SK-N-SH (cell line): ENCODE data around the gene BTF3. TPM values are rescaled to one million over a fixed set of nuclear protein-coding genes. Genes with fewer than 3 reads are reported as not detected.

Source experiments
- CTCF ChIA-PET: fragments of 300-600, 350-600 bp; formaldehyde crosslinking; extraction: SDS; loops from one replicate; lab custom pipeline; 2021; lab: Yijun Ruan, JAX
- POLR2A ChIA-PET: fragments of 350-600 bp; sonication (Branson Sonifier 250); formaldehyde crosslinking; extraction: SDS; loops from one replicate; lab custom pipeline; 2020; ENCODE audit warnings: antibody characterized with exemption, inconsistent platforms; lab: Yijun Ruan, JAX
- DNase-seq: peaks from one replicate; pipeline ENCODE4 v3.0.0; 2012
- H2AFZ ChIP-seq: fragments of 200-600 bp; sonication (generic); 2 replicates; pipeline ENCODE4 v1.8.1; 2016; ENCODE audit warnings: antibody characterized with exemption, mild to moderate bottlenecking, low read depth
- H3F3A ChIP-seq: fragments of 200-600 bp; sonication (generic); replicated peaks from 2 replicates; pipeline ENCODE3; 2016; ENCODE audit warnings: antibody characterized with exemption, mild to moderate bottlenecking; ENCODE audit not compliant: insufficient read depth
- H3K27ac ChIP-seq, 2 experiments: fragments of 200-500 bp in 1 of 2; fragments of 200-600 bp in 1 of 2; sonication (Bioruptor generic) in 1 of 2; sonication (generic), shearing (Covaris generic) in 1 of 2; 2 replicates each; pipeline versions ENCODE4 v1.5.1 to v1.6.1; 2014 to 2016; ENCODE audit warnings: low read depth in 2 of 2, inconsistent platforms in 1 of 2, low read length in 1 of 2, mild to moderate bottlenecking in 1 of 2, mixed read lengths in 1 of 2
- H3K27me3 ChIP-seq: fragments of 200-600 bp; sonication (generic), shearing (Covaris generic); 2 replicates; pipeline ENCODE4 v1.6.1; 2016; ENCODE audit warnings: mixed run types; ENCODE audit not compliant: insufficient read depth
- H3K36me3 ChIP-seq, 2 experiments: fragments of 200-500 bp in 1 of 2; fragments of 200-600 bp in 1 of 2; sonication (Bioruptor generic) in 1 of 2; sonication (generic) in 1 of 2; replicated peaks in 1 of 2; 2 replicates each; pipeline versions ENCODE3 to v1.5.1; 2014 to 2016; ENCODE audit warnings: low read length in 1 of 2, mild to moderate bottlenecking in 1 of 2; ENCODE audit not compliant: insufficient read depth in 2 of 2, control insufficient read depth in 1 of 2
- H3K4me1 ChIP-seq, 2 experiments: fragments of 200-500 bp in 1 of 2; fragments of 200-600 bp in 1 of 2; sonication (Bioruptor generic) in 1 of 2; sonication (generic), shearing (Covaris generic) in 1 of 2; 2 replicates each; pipeline versions ENCODE4 v1.5.1 to v1.6.1; 2014 to 2016; ENCODE audit warnings: low read depth in 1 of 2, low read length in 1 of 2, mixed run types in 1 of 2; ENCODE audit not compliant: insufficient read depth in 2 of 2, control insufficient read depth in 1 of 2
- H3K4me2 ChIP-seq: fragments of 200-600 bp; sonication (generic), shearing (Covaris generic); 2 replicates; pipeline ENCODE4 v1.6.1; 2017; ENCODE audit warnings: mixed run types
- H3K4me3 ChIP-seq, 2 experiments: fragments of 200-500 bp in 1 of 2; fragments of 200-600 bp in 1 of 2; sonication (Bioruptor generic) in 1 of 2; sonication (generic), shearing (Covaris generic) in 1 of 2; 2 replicates each; pipeline versions ENCODE4 v1.5.1 to v1.8.1; 2014 to 2016; ENCODE audit warnings: low read depth in 2 of 2, inconsistent platforms in 1 of 2, low read length in 1 of 2, mild to moderate bottlenecking in 1 of 2, mixed read lengths in 1 of 2, moderate library complexity in 1 of 2
- H3K79me2 ChIP-seq: fragments of 200-600 bp; sonication (generic); 2 replicates; pipeline ENCODE4 v1.8.1; 2017; ENCODE audit warnings: mild to moderate bottlenecking; ENCODE audit not compliant: insufficient read depth
- H3K9ac ChIP-seq: fragments of 200-600 bp; sonication (generic); 2 replicates; pipeline ENCODE4 v1.6.1; 2017; ENCODE audit warnings: mixed run types
- H3K9me2 ChIP-seq: fragments of 200-600 bp; sonication (generic); 2 replicates; pipeline ENCODE4 v1.6.1; 2017; ENCODE audit warnings: mixed run types
- H3K9me3 ChIP-seq: fragments of 200-600 bp; sonication (generic); 2 replicates; pipeline ENCODE4 v1.6.1; 2017; ENCODE audit warnings: mixed run types, mild to moderate bottlenecking, moderate library complexity
- H4K20me1 ChIP-seq: fragments of 200-600 bp; sonication (generic); 2 replicates; pipeline ENCODE4 v1.6.1; 2017; ENCODE audit warnings: mild to moderate bottlenecking, mixed run types; ENCODE audit not compliant: insufficient read depth
- CHD2 ChIP-seq: fragments of 150-350 bp; IDR thresholded peaks from 2 replicates; pipeline ENCODE4 v1.6.1; 2018; ENCODE audit warnings: low read length; ENCODE audit not compliant: partially characterized antibody
- ELF1 ChIP-seq: IDR thresholded peaks from 2 replicates; pipeline ENCODE4 v1.4.0; 2012
- EP300 ChIP-seq, 2 experiments: IDR thresholded peaks; 2 replicates each; pipeline versions ENCODE4 v1.4.0 to v1.6.1; 2012; ENCODE audit warnings: borderline replicate concordance in 1 of 2, low read depth in 1 of 2, low read length in 1 of 2
- EZH2phosphoT487 ChIP-seq: fragments of 200-600 bp; sonication (generic); IDR thresholded peaks from 2 replicates; pipeline ENCODE4 v1.6.1; 2017; ENCODE audit warnings: low read depth, mixed run types, mild to moderate bottlenecking, antibody characterized with exemption, moderate library complexity, borderline replicate concordance
- FOXM1 ChIP-seq: IDR thresholded peaks from 2 replicates; pipeline ENCODE4 v1.4.0; 2012; ENCODE audit warnings: low read depth, mild to moderate bottlenecking
- GABPA ChIP-seq: IDR thresholded peaks from 2 replicates; pipeline ENCODE4 v1.4.0; 2012; ENCODE audit warnings: low read depth, mild to moderate bottlenecking
- JUND ChIP-seq: IDR thresholded peaks from 2 replicates; pipeline ENCODE4 v1.4.0; 2012
- MEF2A ChIP-seq: IDR thresholded peaks from 2 replicates; pipeline ENCODE4 v1.4.0; 2012; ENCODE audit warnings: low read depth, borderline replicate concordance
- MXI1 ChIP-seq: IDR thresholded peaks from 2 replicates; pipeline ENCODE4 v1.6.1; 2012; ENCODE audit warnings: mild to moderate bottlenecking, low read depth, low read length, improper control_type of control experiment
- NFIC ChIP-seq: IDR thresholded peaks from 2 replicates; pipeline ENCODE4 v1.4.0; 2012; ENCODE audit warnings: borderline replicate concordance
- POLR2AphosphoS5 ChIP-seq: IDR thresholded peaks from 2 replicates; pipeline ENCODE4 v1.6.1; 2012; ENCODE audit warnings: low read depth, low read length
- RAD21 ChIP-seq: IDR thresholded peaks from 2 replicates; pipeline ENCODE4 v1.6.1; 2012; ENCODE audit warnings: mild to moderate bottlenecking, low read length
- RCOR1 ChIP-seq: fragments of 150-350 bp; IDR thresholded peaks from 2 replicates; pipeline ENCODE4 v1.6.1; 2017; ENCODE audit warnings: antibody characterized with exemption, low read length
- RFX5 ChIP-seq: IDR thresholded peaks from 2 replicates; pipeline ENCODE4 v1.6.1; 2012; ENCODE audit warnings: mild to moderate bottlenecking, improper control_type of control experiment, low read length
- RXRA ChIP-seq: IDR thresholded peaks from 2 replicates; pipeline ENCODE4 v1.4.0; 2012; ENCODE audit warnings: low read depth, mild to moderate bottlenecking, borderline replicate concordance
- ZBTB33 ChIP-seq: IDR thresholded peaks from 2 replicates; pipeline ENCODE4 v1.4.0; 2012; ENCODE audit warnings: low read depth, borderline replicate concordance
- WGBS: methylation state at CpG from one replicate; pipeline ENCODE4 v1.1.6; 2017; ENCODE audit warnings: low lambda C conversion rate; 5-methylcytosine and 5-hydroxymethylcytosine counted together
- polyA plus RNA-seq, 3 experiments: library from polyadenylated mRNA; depleted of rRNA; stranded (reverse); fragments of >200 nt; gene quantifications; 2 replicates each; pipeline ENCODE4 v1.2.3, GENCODE V29; 2012
- TF ChIP-seq, protein P1 (sequence below): IDR thresholded peaks from 2 replicates; pipeline ENCODE4 v1.4.0; 2012; ENCODE audit warnings: low read depth
- TF ChIP-seq, protein P2 (sequence below): IDR thresholded peaks from 2 replicates; pipeline ENCODE4 v1.6.1; 2012; ENCODE audit warnings: mild to moderate bottlenecking, low read depth, low read length, moderate library complexity
- TF ChIP-seq, protein P3 (sequence below): IDR thresholded peaks from 2 replicates; pipeline ENCODE4 v1.4.0; 2012; ENCODE audit warnings: low read depth, borderline replicate concordance

The BTF3 gene
- polyA plus RNA-seq, 1 of the 3 experiments (the other 2 are of a cell fraction) = 492 TPM

GRCh38 chr5:73513996-73514395 is 15.8 kb downstream of the BTF3 start:
- no peak overlapping the region for H3K4me2 ChIP-seq
- 81% methylated on average over 3 of the region's 3 CpGs for WGBS
- H3K79me2 ChIP-seq = no peaks in the 10 kb centered on the region
- H3K27ac ChIP-seq = no peak overlapping the region
- H3K36me3 ChIP-seq = no peaks in the 10 kb centered on the region
- no peaks in the 10 kb centered on the region for H3K4me1 ChIP-seq
- H3F3A ChIP-seq = peaks cover 6% of the 10 kb centered on the region
- no peaks in the 10 kb centered on the region for H4K20me1 ChIP-seq
- ChIA-PET CTCF (interaction anchor here (1.1 to 5.1 kb wide), 2 partner anchors 23 to 279 kb away, joined by 3 to 29 read pairs; no protein-coding TSS in a partner anchor), POLR2A (no interaction called here)
- H3K4me3 ChIP-seq = no peak overlapping the region
- no peaks in the 10 kb centered on the region; the same call in 1 of the 2 replicates for H3K27me3 ChIP-seq
- no peak for DNase-seq
- H3K9me3 ChIP-seq = no peaks in the 10 kb centered on the region
- H3K9ac ChIP-seq = no peak overlapping the region
- H2AFZ ChIP-seq = no peak overlapping the region
- TF ChIP-seq EZH2phosphoT487 (no peak), FOXM1 (no peak), EP300 (IDR thresholded peaks at IDR 0.05; ENCODE audit: borderline replicate concordance in 1 of 2, low read depth in 1 of 2, low read length in 1 of 2) (no peak), MEF2A (no peak), RXRA (no peak), JUND (no peak), POLR2AphosphoS5 (no peak), MXI1 (no peak), RCOR1 (no peak), ZBTB33 (no peak), ELF1 (no peak), NFIC (no peak), CHD2 (no peak), RFX5 (no peak), RAD21 (no peak), GABPA (no peak)
- TF ChIP-seq, protein P1, sequence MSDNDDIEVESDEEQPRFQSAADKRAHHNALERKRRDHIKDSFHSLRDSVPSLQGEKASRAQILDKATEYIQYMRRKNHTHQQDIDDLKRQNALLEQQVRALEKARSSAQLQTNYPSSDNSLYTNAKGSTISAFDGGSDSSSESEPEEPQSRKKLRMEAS = no peak
- TF ChIP-seq, protein P2, sequence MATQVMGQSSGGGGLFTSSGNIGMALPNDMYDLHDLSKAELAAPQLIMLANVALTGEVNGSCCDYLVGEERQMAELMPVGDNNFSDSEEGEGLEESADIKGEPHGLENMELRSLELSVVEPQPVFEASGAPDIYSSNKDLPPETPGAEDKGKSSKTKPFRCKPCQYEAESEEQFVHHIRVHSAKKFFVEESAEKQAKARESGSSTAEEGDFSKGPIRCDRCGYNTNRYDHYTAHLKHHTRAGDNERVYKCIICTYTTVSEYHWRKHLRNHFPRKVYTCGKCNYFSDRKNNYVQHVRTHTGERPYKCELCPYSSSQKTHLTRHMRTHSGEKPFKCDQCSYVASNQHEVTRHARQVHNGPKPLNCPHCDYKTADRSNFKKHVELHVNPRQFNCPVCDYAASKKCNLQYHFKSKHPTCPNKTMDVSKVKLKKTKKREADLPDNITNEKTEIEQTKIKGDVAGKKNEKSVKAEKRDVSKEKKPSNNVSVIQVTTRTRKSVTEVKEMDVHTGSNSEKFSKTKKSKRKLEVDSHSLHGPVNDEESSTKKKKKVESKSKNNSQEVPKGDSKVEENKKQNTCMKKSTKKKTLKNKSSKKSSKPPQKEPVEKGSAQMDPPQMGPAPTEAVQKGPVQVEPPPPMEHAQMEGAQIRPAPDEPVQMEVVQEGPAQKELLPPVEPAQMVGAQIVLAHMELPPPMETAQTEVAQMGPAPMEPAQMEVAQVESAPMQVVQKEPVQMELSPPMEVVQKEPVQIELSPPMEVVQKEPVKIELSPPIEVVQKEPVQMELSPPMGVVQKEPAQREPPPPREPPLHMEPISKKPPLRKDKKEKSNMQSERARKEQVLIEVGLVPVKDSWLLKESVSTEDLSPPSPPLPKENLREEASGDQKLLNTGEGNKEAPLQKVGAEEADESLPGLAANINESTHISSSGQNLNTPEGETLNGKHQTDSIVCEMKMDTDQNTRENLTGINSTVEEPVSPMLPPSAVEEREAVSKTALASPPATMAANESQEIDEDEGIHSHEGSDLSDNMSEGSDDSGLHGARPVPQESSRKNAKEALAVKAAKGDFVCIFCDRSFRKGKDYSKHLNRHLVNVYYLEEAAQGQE = no peak
- TF ChIP-seq, protein P3, sequence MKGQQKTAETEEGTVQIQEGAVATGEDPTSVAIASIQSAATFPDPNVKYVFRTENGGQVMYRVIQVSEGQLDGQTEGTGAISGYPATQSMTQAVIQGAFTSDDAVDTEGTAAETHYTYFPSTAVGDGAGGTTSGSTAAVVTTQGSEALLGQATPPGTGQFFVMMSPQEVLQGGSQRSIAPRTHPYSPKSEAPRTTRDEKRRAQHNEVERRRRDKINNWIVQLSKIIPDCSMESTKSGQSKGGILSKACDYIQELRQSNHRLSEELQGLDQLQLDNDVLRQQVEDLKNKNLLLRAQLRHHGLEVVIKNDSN = no peak
- H3K9me2 ChIP-seq = no peaks in the 10 kb centered on the region
